ENCODE results near the gene CCDC27. TPM values are rescaled to one million over a fixed set of nuclear protein-coding genes. Genes with fewer than 3 reads are reported as not detected.

CCDC27 gene
- total RNA-seq, 3 donors from 2014 or later, result not detected

GRCh38 chr1:3732434-3733093 is 19.7 kb upstream of the CCDC27 start:
- Histone ChIP-seq H3K4me3 (no peak overlapping the region), H3K4me1 (ENCODE audit: low read depth) (no peaks in the 10 kb centered on the region), H3K36me3 (ENCODE audit: low read depth) (no peaks in the 10 kb centered on the region), H3K9me3 (no peaks in the 10 kb centered on the region)
- ATAC-seq (no peak), DNase-seq (no peak)
- intact Hi-C loops (cut with DNase I, micrococcal nuclease), result no loop called here
- TF ChIP-seq, protein P1, sequence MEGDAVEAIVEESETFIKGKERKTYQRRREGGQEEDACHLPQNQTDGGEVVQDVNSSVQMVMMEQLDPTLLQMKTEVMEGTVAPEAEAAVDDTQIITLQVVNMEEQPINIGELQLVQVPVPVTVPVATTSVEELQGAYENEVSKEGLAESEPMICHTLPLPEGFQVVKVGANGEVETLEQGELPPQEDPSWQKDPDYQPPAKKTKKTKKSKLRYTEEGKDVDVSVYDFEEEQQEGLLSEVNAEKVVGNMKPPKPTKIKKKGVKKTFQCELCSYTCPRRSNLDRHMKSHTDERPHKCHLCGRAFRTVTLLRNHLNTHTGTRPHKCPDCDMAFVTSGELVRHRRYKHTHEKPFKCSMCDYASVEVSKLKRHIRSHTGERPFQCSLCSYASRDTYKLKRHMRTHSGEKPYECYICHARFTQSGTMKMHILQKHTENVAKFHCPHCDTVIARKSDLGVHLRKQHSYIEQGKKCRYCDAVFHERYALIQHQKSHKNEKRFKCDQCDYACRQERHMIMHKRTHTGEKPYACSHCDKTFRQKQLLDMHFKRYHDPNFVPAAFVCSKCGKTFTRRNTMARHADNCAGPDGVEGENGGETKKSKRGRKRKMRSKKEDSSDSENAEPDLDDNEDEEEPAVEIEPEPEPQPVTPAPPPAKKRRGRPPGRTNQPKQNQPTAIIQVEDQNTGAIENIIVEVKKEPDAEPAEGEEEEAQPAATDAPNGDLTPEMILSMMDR (IDR thresholded peaks at IDR 0.05), result no peak

DNA sequence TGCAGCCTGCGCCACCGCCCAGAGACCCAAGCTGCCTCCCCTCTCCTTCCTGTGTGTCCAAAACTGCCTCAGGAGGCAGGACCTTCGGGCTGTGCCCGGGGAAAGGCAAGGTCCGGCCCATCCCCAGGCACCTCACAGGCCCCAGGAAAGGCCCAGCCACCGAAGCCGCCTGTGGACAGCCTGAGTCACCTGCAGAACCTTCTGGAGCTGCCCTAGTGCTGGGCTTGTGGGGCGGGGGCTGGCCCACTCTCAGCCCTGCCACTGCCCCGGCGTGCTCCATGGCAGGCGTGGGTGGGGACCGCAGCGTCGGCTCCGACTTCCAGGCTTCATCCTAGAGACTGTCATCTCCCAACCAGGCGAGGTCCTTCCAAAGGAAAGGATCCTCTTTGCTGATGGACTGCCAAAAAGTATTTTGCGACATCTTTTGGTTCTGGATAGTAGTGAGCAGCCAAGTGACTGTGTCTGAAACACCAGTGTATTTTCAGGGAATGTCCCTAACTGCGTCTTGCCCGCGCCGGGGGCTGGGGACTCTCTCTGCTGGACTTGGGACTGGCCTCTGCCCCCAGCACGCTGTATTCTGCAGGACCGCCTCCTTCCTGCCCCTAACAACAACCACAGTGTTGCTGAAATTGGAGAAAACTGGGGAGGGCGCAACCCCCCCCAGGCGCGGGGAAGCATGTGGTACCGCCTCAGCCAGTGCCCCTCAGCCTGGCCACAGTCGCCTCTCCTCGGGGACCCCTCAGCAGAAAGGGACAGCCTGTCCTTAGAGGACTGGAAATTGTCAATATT is 19.0 kb upstream of the CCDC27 start:
- DNase-seq (no peak), ATAC-seq (no peak)
- Histone ChIP-seq H3K9me3 (no peaks in the 10 kb centered on the region), H3K36me3 (ENCODE audit: low read depth) (no peaks in the 10 kb centered on the region), H3K4me1 (ENCODE audit: low read depth) (no peaks in the 10 kb centered on the region), H3K4me3 (no peak overlapping the region)
- intact Hi-C loops (cut with DNase I, micrococcal nuclease), result no loop called here
- TF ChIP-seq, protein P1 (IDR thresholded peaks at IDR 0.05), result no peak

DNA sequence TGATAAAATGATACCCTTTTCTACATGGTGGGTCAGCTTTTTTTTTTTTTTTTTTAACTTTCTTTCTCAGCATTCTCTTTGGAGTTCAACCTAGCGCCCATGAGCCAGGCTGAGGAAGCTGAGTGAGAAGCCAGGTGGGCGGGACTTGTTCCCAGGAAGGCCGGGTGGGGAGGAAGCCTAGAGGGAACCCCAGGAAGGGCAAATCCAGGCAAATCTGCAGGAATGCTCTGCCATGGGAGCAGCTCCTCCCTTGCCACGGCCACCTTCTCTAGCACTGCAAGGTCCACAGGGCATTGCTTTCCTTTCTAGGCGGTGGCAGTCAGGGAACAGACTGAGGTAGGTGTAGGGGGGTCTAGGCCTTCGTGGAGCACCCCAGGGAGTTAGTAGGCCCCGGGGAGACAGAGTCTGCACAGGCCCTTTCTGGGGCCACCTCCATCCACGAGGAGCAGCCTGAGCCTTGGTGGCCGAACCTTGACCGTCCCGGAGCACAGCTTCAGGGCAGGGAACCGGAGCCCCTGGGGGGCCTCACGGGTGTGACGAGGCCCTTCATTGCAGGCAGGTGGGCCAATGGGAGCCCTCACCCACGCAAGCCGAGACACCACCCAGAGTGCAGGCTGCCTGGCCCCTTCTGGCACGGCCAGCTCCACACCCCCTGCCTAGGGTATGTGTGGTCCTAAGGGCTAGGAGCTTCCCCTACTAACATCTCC is 18.2 kb upstream of the CCDC27 start:
- ATAC-seq (no peak), DNase-seq (no peak)
- intact Hi-C loops (cut with DNase I, micrococcal nuclease), result no loop called here
- no peaks in the 10 kb centered on the region for H3K4me1 ChIP-seq (ENCODE audit: low read depth)
- no peaks in the 10 kb centered on the region for H3K36me3 ChIP-seq (ENCODE audit: low read depth)
- no peak overlapping the region for H3K4me3 ChIP-seq
- TF ChIP-seq, protein P1 (IDR thresholded peaks at IDR 0.05), result no peak
- no peaks in the 10 kb centered on the region for H3K9me3 ChIP-seq

GRCh38 chr1:3734602-3735001 is 17.6 kb upstream of the CCDC27 start:
- DNase-seq, result no peak
- Histone ChIP-seq H3K4me3 (no peak overlapping the region), H3K9me3 (no peaks in the 10 kb centered on the region), H3K36me3 (ENCODE audit: low read depth) (no peaks in the 10 kb centered on the region), H3K4me1 (ENCODE audit: low read depth) (no peaks in the 10 kb centered on the region)
- TF ChIP-seq, protein P1 (IDR thresholded peaks at IDR 0.05), result no peak
- ATAC-seq, result no peak
- intact Hi-C loops (cut with DNase I, micrococcal nuclease), result no loop called here

DNA sequence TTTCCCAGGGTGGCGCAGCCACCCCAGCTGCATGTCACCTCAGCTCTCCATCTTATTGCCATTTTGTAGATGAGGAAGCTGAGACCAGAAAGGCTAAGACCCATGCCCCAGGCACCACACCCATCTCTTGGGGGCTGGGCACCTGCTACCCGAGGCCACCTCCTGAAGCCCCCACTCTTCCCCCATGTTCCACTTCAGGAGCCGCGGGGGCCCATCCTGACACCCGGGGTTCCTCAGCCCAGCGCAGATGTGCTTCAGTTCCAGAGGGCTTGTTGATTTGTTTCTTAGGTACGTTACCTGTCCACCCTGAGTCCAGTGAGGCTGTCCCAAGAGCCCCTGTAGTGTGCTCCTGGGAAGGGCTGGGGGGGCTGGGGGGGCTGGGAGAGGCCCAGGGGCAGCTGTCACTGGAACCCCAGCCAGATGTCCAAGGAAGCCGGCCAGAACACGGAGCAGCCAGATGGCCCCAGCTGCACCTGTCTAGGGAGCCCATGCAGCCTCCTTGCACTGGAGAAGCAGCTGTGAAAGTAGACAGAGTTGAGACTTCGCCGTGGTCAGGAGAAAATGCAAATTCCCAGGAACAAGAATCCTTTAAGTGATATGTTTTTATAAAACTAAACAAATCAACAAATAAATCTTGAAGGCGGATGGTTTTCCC is 17.1 kb upstream of the CCDC27 start:
- ATAC-seq, result no peak
- H3K4me1 ChIP-seq (ENCODE audit: low read depth), result no peaks in the 10 kb centered on the region
- no peaks in the 10 kb centered on the region for H3K9me3 ChIP-seq
- no peak for DNase-seq
- intact Hi-C loops (cut with DNase I, micrococcal nuclease), result no loop called here
- TF ChIP-seq, protein P1 (IDR thresholded peaks at IDR 0.05), result no peak
- H3K4me3 ChIP-seq, result no peak overlapping the region
- H3K36me3 ChIP-seq (ENCODE audit: low read depth), result no peaks in the 10 kb centered on the region
